Measurements from ENCODE around the gene GRK5.

GRCh38 chr10:119444866-119445265, 237.5 kb downstream of the GRK5 start:
- TF ChIP-seq CTCF (conservative IDR thresholded peaks at IDR 0.05; ENCODE audit: low read length) (no peak), EZH2phosphoT487 (IDR thresholded peaks at IDR 0.05; ENCODE audit: borderline replicate concordance) (no peak)

Data from Loucy (cell line).